Neural cell (in vitro differentiated cells): ENCODE results near the gene SS18L1.

Source experiments
- CTCF ChIP-seq: fragments of 450-650 bp; IDR thresholded peaks from 2 replicates; pipeline ENCODE4 v1.5.1; 2014; ENCODE audit warnings: antibody characterized with exemption, mild to moderate bottlenecking, moderate library complexity; ENCODE audit not compliant: poor library complexity, severe bottlenecking
- EP300 ChIP-seq: fragments of 450-650 bp; conservative IDR thresholded peaks from 2 replicates; pipeline ENCODE4 v1.6.1; 2014; ENCODE audit warnings: antibody characterized with exemption, mild to moderate bottlenecking, moderate library complexity; ENCODE audit not compliant: poor library complexity, severe bottlenecking
- EZH2 ChIP-seq: fragments of 200-600, 300-800 bp; shearing (Covaris generic), sonication (generic); IDR thresholded peaks from 2 replicates; pipeline ENCODE4 v1.6.1; 2014; ENCODE audit warnings: antibody characterized with exemption, low read length, borderline replicate concordance, mild to moderate bottlenecking; ENCODE audit not compliant: insufficient read depth, poor library complexity, severe bottlenecking
- POLR2AphosphoS5 ChIP-seq: IDR thresholded peaks from 2 replicates; pipeline ENCODE4 v1.6.1; 2012
- RAD21 ChIP-seq: fragments of 450-650 bp; conservative IDR thresholded peaks from 2 replicates; pipeline ENCODE4 v1.6.1; 2014; ENCODE audit warnings: antibody characterized with exemption, mild to moderate bottlenecking, moderate library complexity
- REST ChIP-seq: IDR thresholded peaks from 2 replicates; pipeline ENCODE4 v1.6.1; 2012; ENCODE audit warnings: borderline replicate concordance
- SMC3 ChIP-seq: fragments of 450-650 bp; conservative IDR thresholded peaks from 2 replicates; pipeline ENCODE4 v1.6.1; 2014; ENCODE audit warnings: antibody characterized with exemption, mild to moderate bottlenecking, moderate library complexity; ENCODE audit not compliant: poor library complexity
- TAF1 ChIP-seq: IDR thresholded peaks from 2 replicates; pipeline ENCODE4 v1.6.1; 2012; ENCODE audit warnings: low read depth

- TF ChIP-seq CTCF = no peak
- TF ChIP-seq POLR2AphosphoS5 = no peak
- no peak for TF ChIP-seq REST
- TF ChIP-seq EZH2 = no peak
- no peak for TF ChIP-seq EP300
- no peak for TF ChIP-seq RAD21
- no peak for TF ChIP-seq SMC3
- no peak for TF ChIP-seq TAF1
These were observed 49.8 kb downstream of the SS18L1 start for GRCh38 chr20:62193079-62194025.
